HEK293 (cell line): ENCODE data around the gene CYP2D6.

Source experiments
- GLI4 ChIP-seq: fragments of 450-650 bp; formaldehyde crosslinking; IDR thresholded peaks from 2 replicates; pipeline ENCODE4 v1.5.1; 2016; ENCODE audit warnings: missing biosample characterization, missing genetic modification characterization
- YY1 ChIP-seq: fragments of 450-650 bp; formaldehyde crosslinking; IDR thresholded peaks from 2 replicates; pipeline ENCODE4 v1.5.1; 2018; ENCODE audit warnings: missing biosample characterization, missing genetic modification characterization
- ZNF24 ChIP-seq: fragments of 450-650 bp; formaldehyde crosslinking; IDR thresholded peaks from 2 replicates; pipeline ENCODE4 v1.5.1; 2016; ENCODE audit warnings: missing biosample characterization, missing genetic modification characterization
- ZNF510 ChIP-seq: fragments of 450-650 bp; formaldehyde crosslinking; IDR thresholded peaks from 2 replicates; pipeline ENCODE4 v1.5.1; 2018; ENCODE audit warnings: mild to moderate bottlenecking, missing genetic modification characterization, missing biosample characterization; ENCODE audit not compliant: insufficient replicate concordance
- ZNF76 ChIP-seq: fragments of 450-650 bp; formaldehyde crosslinking; IDR thresholded peaks from 2 replicates; pipeline ENCODE4; 2016; ENCODE audit warnings: low read depth, missing biosample characterization, missing genetic modification characterization, borderline replicate concordance
- TF ChIP-seq, protein P1 (sequence below): fragments of 450-650 bp; formaldehyde crosslinking; IDR thresholded peaks from 2 replicates; pipeline ENCODE4 v1.5.1; 2017; ENCODE audit warnings: missing biosample characterization, missing genetic modification characterization
- TF ChIP-seq, protein P2 (sequence below): fragments of 450-650 bp; formaldehyde crosslinking; IDR thresholded peaks from 2 replicates; pipeline ENCODE4 v1.5.1; 2016; ENCODE audit warnings: missing biosample characterization, missing genetic modification characterization, low read depth
- TF ChIP-seq, protein P3 (sequence below): fragments of 450-650 bp; formaldehyde crosslinking; IDR thresholded peaks from 2 replicates; pipeline ENCODE4 v1.5.1; 2016; ENCODE audit warnings: missing biosample characterization, missing genetic modification characterization
- TF ChIP-seq, protein P4 (sequence below): fragments of 450-650 bp; formaldehyde crosslinking; IDR thresholded peaks from 2 replicates; pipeline ENCODE4 v1.5.1; 2016; ENCODE audit warnings: missing biosample characterization, missing genetic modification characterization
- TF ChIP-seq, protein P5 (sequence below): fragments of 450-650 bp; formaldehyde crosslinking; IDR thresholded peaks from 2 replicates; pipeline ENCODE4 v1.5.1; 2016; ENCODE audit warnings: missing biosample characterization, missing genetic modification characterization
- TF ChIP-seq, protein P6 (sequence below): fragments of 450-650 bp; formaldehyde crosslinking; optimal IDR thresholded peaks from 2 replicates; pipeline ENCODE3; 2016; ENCODE audit warnings: missing biosample characterization, mild to moderate bottlenecking, missing genetic modification characterization
- TF ChIP-seq, protein P7 (sequence below): fragments of 450-650 bp; formaldehyde crosslinking; conservative IDR thresholded peaks from 2 replicates; pipeline ENCODE4 v1.5.1; 2016; ENCODE audit warnings: low read depth, missing biosample characterization, missing genetic modification characterization
- TF ChIP-seq, protein P8 (sequence below): fragments of 450-650 bp; formaldehyde crosslinking; IDR thresholded peaks from 2 replicates; pipeline ENCODE4 v1.5.1; 2016; ENCODE audit warnings: missing biosample characterization, missing genetic modification characterization

DNA sequence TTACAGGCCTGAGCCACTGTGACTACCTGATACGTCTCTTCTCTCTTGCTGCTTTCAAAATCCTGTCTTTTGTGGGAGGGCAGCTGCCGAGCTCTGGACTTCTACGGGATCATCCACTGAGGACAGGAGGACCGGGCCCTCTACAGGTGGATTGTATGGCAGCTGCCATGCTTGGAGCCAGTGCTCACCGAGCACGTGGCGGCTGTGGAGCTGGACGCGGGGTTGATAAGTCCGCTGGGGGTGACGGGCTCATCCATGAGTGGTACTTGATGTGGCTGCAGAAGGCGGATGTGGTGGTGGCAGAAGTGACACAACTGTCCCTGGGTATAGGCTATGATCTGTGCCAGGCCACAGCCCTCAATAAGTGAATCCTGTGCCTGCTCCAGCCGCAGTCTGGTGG is 1.8 kb upstream of the CYP2D6 start:
- TF ChIP-seq, protein P1, sequence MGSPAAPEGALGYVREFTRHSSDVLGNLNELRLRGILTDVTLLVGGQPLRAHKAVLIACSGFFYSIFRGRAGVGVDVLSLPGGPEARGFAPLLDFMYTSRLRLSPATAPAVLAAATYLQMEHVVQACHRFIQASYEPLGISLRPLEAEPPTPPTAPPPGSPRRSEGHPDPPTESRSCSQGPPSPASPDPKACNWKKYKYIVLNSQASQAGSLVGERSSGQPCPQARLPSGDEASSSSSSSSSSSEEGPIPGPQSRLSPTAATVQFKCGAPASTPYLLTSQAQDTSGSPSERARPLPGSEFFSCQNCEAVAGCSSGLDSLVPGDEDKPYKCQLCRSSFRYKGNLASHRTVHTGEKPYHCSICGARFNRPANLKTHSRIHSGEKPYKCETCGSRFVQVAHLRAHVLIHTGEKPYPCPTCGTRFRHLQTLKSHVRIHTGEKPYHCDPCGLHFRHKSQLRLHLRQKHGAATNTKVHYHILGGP (tag by site-specific recombination) = no peak
- TF ChIP-seq, protein P2, sequence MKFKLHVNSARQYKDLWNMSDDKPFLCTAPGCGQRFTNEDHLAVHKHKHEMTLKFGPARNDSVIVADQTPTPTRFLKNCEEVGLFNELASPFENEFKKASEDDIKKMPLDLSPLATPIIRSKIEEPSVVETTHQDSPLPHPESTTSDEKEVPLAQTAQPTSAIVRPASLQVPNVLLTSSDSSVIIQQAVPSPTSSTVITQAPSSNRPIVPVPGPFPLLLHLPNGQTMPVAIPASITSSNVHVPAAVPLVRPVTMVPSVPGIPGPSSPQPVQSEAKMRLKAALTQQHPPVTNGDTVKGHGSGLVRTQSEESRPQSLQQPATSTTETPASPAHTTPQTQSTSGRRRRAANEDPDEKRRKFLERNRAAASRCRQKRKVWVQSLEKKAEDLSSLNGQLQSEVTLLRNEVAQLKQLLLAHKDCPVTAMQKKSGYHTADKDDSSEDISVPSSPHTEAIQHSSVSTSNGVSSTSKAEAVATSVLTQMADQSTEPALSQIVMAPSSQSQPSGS (tag by site-specific recombination) = no peak
- TF ChIP-seq, protein P3, sequence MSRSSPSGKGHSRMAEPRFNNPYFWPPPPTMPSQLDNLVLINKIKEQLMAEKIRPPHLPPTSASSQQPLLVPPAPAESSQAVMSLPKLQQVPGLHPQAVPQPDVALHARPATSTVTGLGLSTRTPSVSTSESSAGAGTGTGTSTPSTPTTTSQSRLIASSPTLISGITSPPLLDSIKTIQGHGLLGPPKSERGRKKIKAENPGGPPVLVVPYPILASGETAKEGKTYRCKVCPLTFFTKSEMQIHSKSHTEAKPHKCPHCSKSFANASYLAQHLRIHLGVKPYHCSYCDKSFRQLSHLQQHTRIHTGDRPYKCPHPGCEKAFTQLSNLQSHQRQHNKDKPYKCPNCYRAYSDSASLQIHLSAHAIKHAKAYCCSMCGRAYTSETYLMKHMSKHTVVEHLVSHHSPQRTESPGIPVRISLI (tag by site-specific recombination) = no peak
- TF ChIP-seq, protein P4, sequence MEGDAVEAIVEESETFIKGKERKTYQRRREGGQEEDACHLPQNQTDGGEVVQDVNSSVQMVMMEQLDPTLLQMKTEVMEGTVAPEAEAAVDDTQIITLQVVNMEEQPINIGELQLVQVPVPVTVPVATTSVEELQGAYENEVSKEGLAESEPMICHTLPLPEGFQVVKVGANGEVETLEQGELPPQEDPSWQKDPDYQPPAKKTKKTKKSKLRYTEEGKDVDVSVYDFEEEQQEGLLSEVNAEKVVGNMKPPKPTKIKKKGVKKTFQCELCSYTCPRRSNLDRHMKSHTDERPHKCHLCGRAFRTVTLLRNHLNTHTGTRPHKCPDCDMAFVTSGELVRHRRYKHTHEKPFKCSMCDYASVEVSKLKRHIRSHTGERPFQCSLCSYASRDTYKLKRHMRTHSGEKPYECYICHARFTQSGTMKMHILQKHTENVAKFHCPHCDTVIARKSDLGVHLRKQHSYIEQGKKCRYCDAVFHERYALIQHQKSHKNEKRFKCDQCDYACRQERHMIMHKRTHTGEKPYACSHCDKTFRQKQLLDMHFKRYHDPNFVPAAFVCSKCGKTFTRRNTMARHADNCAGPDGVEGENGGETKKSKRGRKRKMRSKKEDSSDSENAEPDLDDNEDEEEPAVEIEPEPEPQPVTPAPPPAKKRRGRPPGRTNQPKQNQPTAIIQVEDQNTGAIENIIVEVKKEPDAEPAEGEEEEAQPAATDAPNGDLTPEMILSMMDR = no peak
- TF ChIP-seq, protein P5, sequence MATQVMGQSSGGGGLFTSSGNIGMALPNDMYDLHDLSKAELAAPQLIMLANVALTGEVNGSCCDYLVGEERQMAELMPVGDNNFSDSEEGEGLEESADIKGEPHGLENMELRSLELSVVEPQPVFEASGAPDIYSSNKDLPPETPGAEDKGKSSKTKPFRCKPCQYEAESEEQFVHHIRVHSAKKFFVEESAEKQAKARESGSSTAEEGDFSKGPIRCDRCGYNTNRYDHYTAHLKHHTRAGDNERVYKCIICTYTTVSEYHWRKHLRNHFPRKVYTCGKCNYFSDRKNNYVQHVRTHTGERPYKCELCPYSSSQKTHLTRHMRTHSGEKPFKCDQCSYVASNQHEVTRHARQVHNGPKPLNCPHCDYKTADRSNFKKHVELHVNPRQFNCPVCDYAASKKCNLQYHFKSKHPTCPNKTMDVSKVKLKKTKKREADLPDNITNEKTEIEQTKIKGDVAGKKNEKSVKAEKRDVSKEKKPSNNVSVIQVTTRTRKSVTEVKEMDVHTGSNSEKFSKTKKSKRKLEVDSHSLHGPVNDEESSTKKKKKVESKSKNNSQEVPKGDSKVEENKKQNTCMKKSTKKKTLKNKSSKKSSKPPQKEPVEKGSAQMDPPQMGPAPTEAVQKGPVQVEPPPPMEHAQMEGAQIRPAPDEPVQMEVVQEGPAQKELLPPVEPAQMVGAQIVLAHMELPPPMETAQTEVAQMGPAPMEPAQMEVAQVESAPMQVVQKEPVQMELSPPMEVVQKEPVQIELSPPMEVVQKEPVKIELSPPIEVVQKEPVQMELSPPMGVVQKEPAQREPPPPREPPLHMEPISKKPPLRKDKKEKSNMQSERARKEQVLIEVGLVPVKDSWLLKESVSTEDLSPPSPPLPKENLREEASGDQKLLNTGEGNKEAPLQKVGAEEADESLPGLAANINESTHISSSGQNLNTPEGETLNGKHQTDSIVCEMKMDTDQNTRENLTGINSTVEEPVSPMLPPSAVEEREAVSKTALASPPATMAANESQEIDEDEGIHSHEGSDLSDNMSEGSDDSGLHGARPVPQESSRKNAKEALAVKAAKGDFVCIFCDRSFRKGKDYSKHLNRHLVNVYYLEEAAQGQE (tag by site-specific recombination) = no peak
- TF ChIP-seq, protein P6, sequence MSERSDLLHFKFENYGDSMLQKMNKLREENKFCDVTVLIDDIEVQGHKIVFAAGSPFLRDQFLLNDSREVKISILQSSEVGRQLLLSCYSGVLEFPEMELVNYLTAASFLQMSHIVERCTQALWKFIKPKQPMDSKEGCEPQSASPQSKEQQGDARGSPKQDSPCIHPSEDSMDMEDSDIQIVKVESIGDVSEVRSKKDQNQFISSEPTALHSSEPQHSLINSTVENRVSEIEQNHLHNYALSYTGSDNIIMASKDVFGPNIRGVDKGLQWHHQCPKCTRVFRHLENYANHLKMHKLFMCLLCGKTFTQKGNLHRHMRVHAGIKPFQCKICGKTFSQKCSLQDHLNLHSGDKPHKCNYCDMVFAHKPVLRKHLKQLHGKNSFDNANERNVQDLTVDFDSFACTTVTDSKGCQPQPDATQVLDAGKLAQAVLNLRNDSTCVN (tag by site-specific recombination) = no peak
- no peak for TF ChIP-seq YY1 (tag by site-specific recombination)
- no peak for TF ChIP-seq GLI4 (tag by site-specific recombination)
- TF ChIP-seq, protein P7, sequence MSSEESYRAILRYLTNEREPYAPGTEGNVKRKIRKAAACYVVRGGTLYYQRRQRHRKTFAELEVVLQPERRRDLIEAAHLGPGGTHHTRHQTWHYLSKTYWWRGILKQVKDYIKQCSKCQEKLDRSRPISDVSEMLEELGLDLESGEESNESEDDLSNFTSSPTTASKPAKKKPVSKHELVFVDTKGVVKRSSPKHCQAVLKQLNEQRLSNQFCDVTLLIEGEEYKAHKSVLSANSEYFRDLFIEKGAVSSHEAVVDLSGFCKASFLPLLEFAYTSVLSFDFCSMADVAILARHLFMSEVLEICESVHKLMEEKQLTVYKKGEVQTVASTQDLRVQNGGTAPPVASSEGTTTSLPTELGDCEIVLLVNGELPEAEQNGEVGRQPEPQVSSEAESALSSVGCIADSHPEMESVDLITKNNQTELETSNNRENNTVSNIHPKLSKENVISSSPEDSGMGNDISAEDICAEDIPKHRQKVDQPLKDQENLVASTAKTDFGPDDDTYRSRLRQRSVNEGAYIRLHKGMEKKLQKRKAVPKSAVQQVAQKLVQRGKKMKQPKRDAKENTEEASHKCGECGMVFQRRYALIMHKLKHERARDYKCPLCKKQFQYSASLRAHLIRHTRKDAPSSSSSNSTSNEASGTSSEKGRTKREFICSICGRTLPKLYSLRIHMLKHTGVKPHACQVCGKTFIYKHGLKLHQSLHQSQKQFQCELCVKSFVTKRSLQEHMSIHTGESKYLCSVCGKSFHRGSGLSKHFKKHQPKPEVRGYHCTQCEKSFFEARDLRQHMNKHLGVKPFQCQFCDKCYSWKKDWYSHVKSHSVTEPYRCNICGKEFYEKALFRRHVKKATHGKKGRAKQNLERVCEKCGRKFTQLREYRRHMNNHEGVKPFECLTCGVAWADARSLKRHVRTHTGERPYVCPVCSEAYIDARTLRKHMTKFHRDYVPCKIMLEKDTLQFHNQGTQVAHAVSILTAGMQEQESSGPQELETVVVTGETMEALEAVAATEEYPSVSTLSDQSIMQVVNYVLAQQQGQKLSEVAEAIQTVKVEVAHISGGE (tag by site-specific recombination) = no peak
- TF ChIP-seq, protein P8, sequence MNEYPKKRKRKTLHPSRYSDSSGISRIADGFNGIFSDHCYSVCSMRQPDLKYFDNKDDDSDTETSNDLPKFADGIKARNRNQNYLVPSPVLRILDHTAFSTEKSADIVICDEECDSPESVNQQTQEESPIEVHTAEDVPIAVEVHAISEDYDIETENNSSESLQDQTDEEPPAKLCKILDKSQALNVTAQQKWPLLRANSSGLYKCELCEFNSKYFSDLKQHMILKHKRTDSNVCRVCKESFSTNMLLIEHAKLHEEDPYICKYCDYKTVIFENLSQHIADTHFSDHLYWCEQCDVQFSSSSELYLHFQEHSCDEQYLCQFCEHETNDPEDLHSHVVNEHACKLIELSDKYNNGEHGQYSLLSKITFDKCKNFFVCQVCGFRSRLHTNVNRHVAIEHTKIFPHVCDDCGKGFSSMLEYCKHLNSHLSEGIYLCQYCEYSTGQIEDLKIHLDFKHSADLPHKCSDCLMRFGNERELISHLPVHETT (tag by site-specific recombination) = no peak
- no peak for TF ChIP-seq ZNF76 (tag by site-specific recombination)
- TF ChIP-seq ZNF510 (tag by site-specific recombination) = no peak
- TF ChIP-seq ZNF24 (tag by site-specific recombination) = no peak
